ENCODE results near the gene SLFN5. TPM values are rescaled to one million over a fixed set of nuclear protein-coding genes. Genes with fewer than 3 reads are reported as not detected.

SLFN5 gene
- total and polyA plus RNA-seq, 7 donors = 1.7 to 23.7 (median 14.5) TPM

DNA sequence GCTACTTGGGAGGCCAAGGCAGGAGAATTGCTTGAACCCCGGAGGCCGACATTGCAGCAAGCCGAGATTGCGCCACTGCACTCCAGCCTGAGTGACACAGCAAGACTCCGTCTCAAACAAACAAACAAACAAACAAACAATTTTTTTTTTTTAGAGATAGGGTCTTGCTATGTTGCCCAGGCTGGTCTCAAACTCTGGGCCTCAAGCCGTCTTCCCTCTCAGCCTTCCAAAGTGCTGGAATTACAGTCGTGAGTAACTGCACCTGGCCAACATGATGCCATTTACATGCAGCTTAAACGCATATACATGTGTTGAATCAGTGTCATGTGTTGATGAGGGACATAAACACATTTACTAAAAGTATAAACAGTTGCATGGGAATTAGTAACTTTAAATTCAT is 2.0 kb upstream of the SLFN5 start:
- H3K4me3 ChIP-seq = peak overlapping the region; percentile 89
- TF ChIP-seq, protein P1, sequence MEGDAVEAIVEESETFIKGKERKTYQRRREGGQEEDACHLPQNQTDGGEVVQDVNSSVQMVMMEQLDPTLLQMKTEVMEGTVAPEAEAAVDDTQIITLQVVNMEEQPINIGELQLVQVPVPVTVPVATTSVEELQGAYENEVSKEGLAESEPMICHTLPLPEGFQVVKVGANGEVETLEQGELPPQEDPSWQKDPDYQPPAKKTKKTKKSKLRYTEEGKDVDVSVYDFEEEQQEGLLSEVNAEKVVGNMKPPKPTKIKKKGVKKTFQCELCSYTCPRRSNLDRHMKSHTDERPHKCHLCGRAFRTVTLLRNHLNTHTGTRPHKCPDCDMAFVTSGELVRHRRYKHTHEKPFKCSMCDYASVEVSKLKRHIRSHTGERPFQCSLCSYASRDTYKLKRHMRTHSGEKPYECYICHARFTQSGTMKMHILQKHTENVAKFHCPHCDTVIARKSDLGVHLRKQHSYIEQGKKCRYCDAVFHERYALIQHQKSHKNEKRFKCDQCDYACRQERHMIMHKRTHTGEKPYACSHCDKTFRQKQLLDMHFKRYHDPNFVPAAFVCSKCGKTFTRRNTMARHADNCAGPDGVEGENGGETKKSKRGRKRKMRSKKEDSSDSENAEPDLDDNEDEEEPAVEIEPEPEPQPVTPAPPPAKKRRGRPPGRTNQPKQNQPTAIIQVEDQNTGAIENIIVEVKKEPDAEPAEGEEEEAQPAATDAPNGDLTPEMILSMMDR (IDR thresholded peaks at IDR 0.05) = no peak
- no peaks in the 10 kb centered on the region for H3K27me3 ChIP-seq (ENCODE audit: insufficient read depth in 3 of 3, low read length in 2 of 3)
- no peaks in the 10 kb centered on the region for H3K36me3 ChIP-seq (ENCODE audit: insufficient read depth in 1 of 2, low read depth in 1 of 2)
- 93 to 97% (median 94%) methylated on average over 8 of the region's 8 CpGs for WGBS, 3 donors
- peaks cover 17% of the 10 kb centered on the region for H3K4me1 ChIP-seq
- no peak overlapping the region for H3K27ac ChIP-seq
- intact Hi-C loops (cut with DNase I) = loop anchor here in 1 of 2 donors (10.0 kb wide), 1 partner anchor 74 kb away; no protein-coding TSS in a partner anchor
- H3K9me3 ChIP-seq = no peaks in the 10 kb centered on the region
- DNase-seq (no peak), ATAC-seq (no peak)

DNA sequence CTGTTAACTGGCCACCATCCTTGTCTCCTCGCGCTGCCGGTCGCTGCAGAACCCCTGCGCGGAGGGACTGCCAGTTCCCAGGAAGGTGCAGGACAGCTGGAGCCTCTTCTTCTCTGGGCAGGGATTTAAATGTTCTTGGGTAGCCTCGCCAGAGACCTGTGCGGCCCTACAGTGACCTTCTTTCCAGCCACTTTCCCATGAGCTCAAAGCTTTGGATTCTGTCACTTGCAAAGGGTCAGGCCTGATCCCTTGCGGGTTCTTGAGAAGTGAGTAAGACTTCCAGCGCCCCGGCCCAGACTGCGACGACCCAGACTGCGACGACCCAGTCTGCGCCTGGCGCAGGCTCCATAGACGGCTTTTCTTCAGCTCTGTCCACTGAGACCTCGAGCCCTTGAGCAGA is 1.4 kb upstream of the SLFN5 start:
- WGBS, 3 donors = 55 to 82% (median 78%) methylated on average over 19 of the region's 19 CpGs
- peak in 1 of 2 donors; percentile 64 for DNase-seq
- TF ChIP-seq, protein P1 (IDR thresholded peaks at IDR 0.05) = no peak
- Histone ChIP-seq H3K36me3 (ENCODE audit: insufficient read depth in 1 of 2, low read depth in 1 of 2) (no peaks in the 10 kb centered on the region), H3K27ac (peak overlapping the region; percentile 91), H3K9me3 (no peaks in the 10 kb centered on the region), H3K27me3 (ENCODE audit: insufficient read depth in 3 of 3, low read length in 2 of 3) (no peaks in the 10 kb centered on the region), H3K4me1 (peaks cover 19% of the 10 kb centered on the region), H3K4me3 (peak overlapping the region; percentile 89)
- intact Hi-C loops (cut with DNase I) = loop anchor here in 1 of 2 donors (10.0 kb wide), 1 partner anchor 73 kb away; no protein-coding TSS in a partner anchor
- ATAC-seq = peak in 3 of 4 donors; percentile 13 to 34 (median 18)

DNA sequence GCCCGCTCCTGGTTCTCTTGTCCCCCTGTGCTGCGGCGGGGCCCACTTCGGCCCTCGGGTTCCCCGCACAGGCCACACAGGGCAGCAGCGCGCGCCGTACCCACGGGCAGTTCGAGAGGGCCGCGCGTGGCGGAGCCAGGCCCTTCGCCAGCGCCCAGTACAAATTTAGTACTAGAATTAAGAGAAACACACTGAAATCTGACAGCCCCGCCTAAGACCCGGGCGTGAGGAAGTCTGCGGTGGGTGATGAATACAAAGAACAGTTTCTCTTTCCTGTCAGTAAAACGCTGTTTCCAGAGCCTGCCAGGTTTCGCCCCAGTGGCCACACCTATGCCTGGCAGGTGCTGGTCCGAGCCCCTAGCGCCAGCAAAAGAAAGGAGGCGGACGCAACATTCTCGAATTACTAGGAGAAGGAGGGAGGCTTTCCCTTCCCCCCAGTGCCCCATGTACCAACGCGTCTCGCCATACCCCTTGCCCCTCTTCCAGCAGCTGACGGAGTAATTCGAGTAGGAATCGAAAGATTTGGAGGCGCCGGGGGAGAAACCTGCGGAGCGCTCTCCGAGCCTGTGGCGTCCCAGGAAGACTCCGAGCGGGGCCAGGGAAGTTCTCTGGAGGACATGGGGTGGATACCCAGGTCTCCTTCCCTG is 591 bp upstream of the SLFN5 start:
- DNase-seq = peak; percentile 59 to 82
- no peaks in the 10 kb centered on the region for H3K9me3 ChIP-seq
- TF ChIP-seq, protein P1 (IDR thresholded peaks at IDR 0.05) = peak; percentile 37
- H3K27me3 ChIP-seq (ENCODE audit: insufficient read depth in 3 of 3, low read length in 2 of 3) = no peaks in the 10 kb centered on the region
- peak; percentile 74 to 82 (median 78) for ATAC-seq
- peaks cover 0 to 2% of the 10 kb centered on the region in 2 donors for H3K36me3 ChIP-seq (ENCODE audit: insufficient read depth in 1 of 2, low read depth in 1 of 2)
- intact Hi-C loops (cut with DNase I) = loop anchor here in 1 of 2 donors (2.0 to 10.0 kb wide), 2 partner anchors 73 to 95 kb away; partner anchors contain the start of gene UNC45B
- WGBS, 3 donors = 2 to 3% (median 3%) methylated on average over 42 to 43 of the region's 43 CpGs
- peak overlapping the region; percentile 91 for H3K27ac ChIP-seq
- H3K4me3 ChIP-seq = peak overlapping the region; percentile 89
- peaks cover 25% of the 10 kb centered on the region for H3K4me1 ChIP-seq

DNA sequence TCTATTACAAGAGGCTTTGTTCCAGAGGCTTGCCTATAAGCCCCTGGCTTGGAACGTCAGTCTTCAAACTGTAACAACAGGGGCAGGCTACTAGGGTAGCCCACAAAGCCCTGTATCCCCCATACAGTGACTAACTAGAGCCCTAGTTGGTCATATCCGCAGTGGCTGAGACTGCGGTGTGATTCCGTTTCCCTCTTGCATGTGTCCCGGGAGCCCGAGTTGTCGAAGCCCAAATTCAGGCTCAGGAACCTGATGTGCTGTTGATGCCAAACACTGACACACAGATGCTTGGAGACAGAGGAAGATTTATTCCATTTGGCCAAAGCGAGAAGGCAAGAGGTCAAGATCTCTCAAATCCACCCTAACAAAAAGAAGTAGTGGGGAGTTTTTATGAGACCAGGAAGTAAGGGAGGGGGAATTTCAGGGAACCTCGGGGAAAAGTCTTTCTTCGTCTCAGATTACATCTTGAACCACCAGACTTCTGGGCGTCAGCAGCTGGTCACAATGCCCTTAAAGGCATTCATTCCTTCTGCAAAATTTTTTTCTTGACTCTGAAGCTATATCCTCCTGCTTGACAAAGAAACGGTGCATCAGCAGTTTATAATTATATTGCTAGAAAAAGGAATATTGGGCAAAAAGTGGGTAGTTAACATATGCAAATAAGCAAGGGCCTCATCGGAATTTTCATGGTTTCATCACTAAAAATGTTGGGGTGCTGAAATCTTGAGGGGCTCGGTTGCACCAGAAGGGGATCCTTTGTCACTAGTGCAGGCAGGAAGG is 879 bp downstream of the SLFN5 start:
- peak; percentile 58 to 79 for DNase-seq
- ATAC-seq = peak; percentile 17 to 48 (median 38)
- peaks cover 25% of the 10 kb centered on the region for H3K4me1 ChIP-seq
- H3K27ac ChIP-seq = peak overlapping the region; percentile 91
- H3K9me3 ChIP-seq = no peaks in the 10 kb centered on the region
- TF ChIP-seq, protein P1 (IDR thresholded peaks at IDR 0.05) = no peak
- 5 to 11% (median 7%) methylated on average over 14 of the region's 14 CpGs for WGBS, 3 donors
- intact Hi-C loops (cut with DNase I) = loop anchor here in 1 of 2 donors (1.0 to 10.0 kb wide), 3 partner anchors 11 to 97 kb away; partner anchors contain the start of gene UNC45B
- H3K36me3 ChIP-seq (ENCODE audit: insufficient read depth in 1 of 2, low read depth in 1 of 2) = peaks cover 0 to 9% of the 10 kb centered on the region in 2 donors
- no peaks in the 10 kb centered on the region for H3K27me3 ChIP-seq (ENCODE audit: insufficient read depth in 3 of 3, low read length in 2 of 3)
- peak overlapping the region; percentile 89 for H3K4me3 ChIP-seq
